H1 (cell line): ENCODE results near the gene MSI2. TPM values are rescaled to one million over a fixed set of nuclear protein-coding genes. Genes with fewer than 3 reads are reported as not detected.

Experiments used
- CHD7 ChIP-seq: fragments of 300-600 bp; sonication (generic); IDR thresholded peaks from 2 replicates; pipeline ENCODE4 v1.7.1; 2012; ENCODE audit warnings: low read length, moderate library complexity, mild to moderate bottlenecking, inconsistent platforms; ENCODE audit not compliant: insufficient replicate concordance
- GTF2F1 ChIP-seq: IDR thresholded peaks from 2 replicates; pipeline ENCODE4 v1.6.1; 2012; ENCODE audit warnings: low read depth, low read length, improper control_type of control experiment, borderline replicate concordance
- JUN ChIP-seq: IDR thresholded peaks from 2 replicates; pipeline ENCODE4 v1.6.1; 2011; ENCODE audit warnings: low read depth, mild to moderate bottlenecking, improper control_type of control experiment, low read length
- KDM5A ChIP-seq: fragments of 200-600 bp; IDR thresholded peaks from 2 replicates; pipeline ENCODE4 v1.7.1; 2012; ENCODE audit warnings: mild to moderate bottlenecking, low read length, inconsistent platforms, mixed read lengths
- NRF1 ChIP-seq: IDR thresholded peaks from 2 replicates; pipeline ENCODE4 v1.6.1; 2011; ENCODE audit warnings: mild to moderate bottlenecking, low read depth, low read length, improper control_type of control experiment
- PHF8 ChIP-seq: fragments of 200-600 bp; sonication (generic); conservative IDR thresholded peaks from 2 replicates; pipeline ENCODE4 v1.7.1; 2012; ENCODE audit warnings: low read depth, mild to moderate bottlenecking, inconsistent platforms, low read length, moderate library complexity
- SP4 ChIP-seq: IDR thresholded peaks from 2 replicates; pipeline ENCODE4 v1.6.1; 2012; ENCODE audit warnings: low read length, inconsistent platforms
- TEAD4 ChIP-seq: IDR thresholded peaks from 2 replicates; pipeline ENCODE4 v1.6.1; 2012; ENCODE audit warnings: low read depth, low read length, inconsistent platforms, mixed read lengths
- polyA plus RNA-seq, 7 experiments: library from polyadenylated mRNA; depleted of rRNA in 3 of 7; stranded (reverse) in 5 of 7; unstranded in 2 of 7; fragments of >200 nt in 5 of 7; fragments of 200-250 nt in 2 of 7; gene quantifications; 1 replicate in 5 of 7; 2 replicates in 1 of 7; 4 replicates in 1 of 7; pipeline versions ENCODE4 v1.2.1 to v1.2.3, GENCODE V29; 2011 to 2013; ENCODE audit warnings: missing spikeins in 2 of 7, mixed read lengths in 2 of 7
- total RNA-seq: library from RNA; stranded (reverse); fragmentation: NEBNext Ultra II Directional; extraction: Animal tissue kit (Norgen Biotek cat#: 25700); gene quantifications from 2 replicates; pipeline ENCODE4 v1.2.1, GENCODE V29; 2021

The MSI2 gene
- total and polyA plus RNA-seq, 2 of the 8 experiments (the other 6 are each of a cell fraction or from before 2014, with no cell fraction given) = 36.7 to 80.6 TPM

- TF ChIP-seq CHD7 (no peak), SP4 (no peak), TEAD4 (no peak), NRF1 (no peak), KDM5A (no peak), GTF2F1 (no peak), JUN (no peak), PHF8 (no peak)
- TF ChIP-seq, all 59 proteins: peak for 0
Observed at GRCh38 chr17:57586742-57587141, 330.4 kb downstream of the MSI2 start (continued).
